ENCODE measurements around the gene ARID4B.
A peak's percentile ranks its signal among the peaks of the same experiment; 100 is the strongest.

The ARID4B gene, protein sequence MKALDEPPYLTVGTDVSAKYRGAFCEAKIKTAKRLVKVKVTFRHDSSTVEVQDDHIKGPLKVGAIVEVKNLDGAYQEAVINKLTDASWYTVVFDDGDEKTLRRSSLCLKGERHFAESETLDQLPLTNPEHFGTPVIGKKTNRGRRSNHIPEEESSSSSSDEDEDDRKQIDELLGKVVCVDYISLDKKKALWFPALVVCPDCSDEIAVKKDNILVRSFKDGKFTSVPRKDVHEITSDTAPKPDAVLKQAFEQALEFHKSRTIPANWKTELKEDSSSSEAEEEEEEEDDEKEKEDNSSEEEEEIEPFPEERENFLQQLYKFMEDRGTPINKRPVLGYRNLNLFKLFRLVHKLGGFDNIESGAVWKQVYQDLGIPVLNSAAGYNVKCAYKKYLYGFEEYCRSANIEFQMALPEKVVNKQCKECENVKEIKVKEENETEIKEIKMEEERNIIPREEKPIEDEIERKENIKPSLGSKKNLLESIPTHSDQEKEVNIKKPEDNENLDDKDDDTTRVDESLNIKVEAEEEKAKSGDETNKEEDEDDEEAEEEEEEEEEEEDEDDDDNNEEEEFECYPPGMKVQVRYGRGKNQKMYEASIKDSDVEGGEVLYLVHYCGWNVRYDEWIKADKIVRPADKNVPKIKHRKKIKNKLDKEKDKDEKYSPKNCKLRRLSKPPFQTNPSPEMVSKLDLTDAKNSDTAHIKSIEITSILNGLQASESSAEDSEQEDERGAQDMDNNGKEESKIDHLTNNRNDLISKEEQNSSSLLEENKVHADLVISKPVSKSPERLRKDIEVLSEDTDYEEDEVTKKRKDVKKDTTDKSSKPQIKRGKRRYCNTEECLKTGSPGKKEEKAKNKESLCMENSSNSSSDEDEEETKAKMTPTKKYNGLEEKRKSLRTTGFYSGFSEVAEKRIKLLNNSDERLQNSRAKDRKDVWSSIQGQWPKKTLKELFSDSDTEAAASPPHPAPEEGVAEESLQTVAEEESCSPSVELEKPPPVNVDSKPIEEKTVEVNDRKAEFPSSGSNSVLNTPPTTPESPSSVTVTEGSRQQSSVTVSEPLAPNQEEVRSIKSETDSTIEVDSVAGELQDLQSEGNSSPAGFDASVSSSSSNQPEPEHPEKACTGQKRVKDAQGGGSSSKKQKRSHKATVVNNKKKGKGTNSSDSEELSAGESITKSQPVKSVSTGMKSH (N-terminal part only)

DNA sequence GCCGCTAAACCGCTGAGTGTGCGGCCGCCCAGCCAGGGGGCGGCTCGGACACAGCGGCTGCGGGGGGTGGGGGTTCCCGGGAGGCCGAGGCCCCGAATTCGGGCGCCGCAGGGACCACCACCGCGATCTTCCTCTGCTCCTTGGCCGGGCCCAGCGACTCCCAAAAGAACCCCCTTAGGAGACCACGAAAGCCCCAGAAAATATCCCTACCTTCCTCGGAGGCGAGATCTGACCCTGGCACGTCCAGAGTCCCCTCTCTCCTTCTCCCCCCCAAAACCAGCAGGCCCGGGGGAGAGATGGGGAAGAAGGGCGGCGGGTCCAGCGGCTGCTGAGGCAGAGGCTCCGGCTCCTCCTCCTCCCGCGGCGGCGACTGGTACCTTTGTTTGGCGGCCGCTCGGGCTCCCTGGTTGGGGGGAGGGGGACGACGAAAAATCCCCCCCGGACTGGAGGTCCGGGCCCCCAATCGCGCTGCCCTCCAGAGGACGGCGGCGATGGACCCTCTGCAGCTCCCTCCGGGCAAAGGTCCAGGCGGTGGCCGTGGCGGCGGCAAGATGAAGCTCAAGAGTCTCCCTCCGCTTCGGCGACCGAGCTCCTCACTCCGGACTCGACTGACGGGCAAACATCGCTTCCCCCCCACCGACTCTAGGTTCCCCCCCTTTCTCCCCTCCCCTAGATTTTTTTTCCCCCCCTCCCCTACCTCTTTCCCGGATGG, at the start of gene ARID4B:
ARID4B (minus strand) TSS at position 621 of the 712 bp plus-strand sequence. CDS start 1,260 bp downstream, outside the sequence.
- TF ChIP-seq, protein P1, sequence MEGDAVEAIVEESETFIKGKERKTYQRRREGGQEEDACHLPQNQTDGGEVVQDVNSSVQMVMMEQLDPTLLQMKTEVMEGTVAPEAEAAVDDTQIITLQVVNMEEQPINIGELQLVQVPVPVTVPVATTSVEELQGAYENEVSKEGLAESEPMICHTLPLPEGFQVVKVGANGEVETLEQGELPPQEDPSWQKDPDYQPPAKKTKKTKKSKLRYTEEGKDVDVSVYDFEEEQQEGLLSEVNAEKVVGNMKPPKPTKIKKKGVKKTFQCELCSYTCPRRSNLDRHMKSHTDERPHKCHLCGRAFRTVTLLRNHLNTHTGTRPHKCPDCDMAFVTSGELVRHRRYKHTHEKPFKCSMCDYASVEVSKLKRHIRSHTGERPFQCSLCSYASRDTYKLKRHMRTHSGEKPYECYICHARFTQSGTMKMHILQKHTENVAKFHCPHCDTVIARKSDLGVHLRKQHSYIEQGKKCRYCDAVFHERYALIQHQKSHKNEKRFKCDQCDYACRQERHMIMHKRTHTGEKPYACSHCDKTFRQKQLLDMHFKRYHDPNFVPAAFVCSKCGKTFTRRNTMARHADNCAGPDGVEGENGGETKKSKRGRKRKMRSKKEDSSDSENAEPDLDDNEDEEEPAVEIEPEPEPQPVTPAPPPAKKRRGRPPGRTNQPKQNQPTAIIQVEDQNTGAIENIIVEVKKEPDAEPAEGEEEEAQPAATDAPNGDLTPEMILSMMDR (conservative IDR thresholded peaks at IDR 0.05; ENCODE audit: low read depth), result no peak
- CTCF ChIA-PET, result interaction anchor here (0.8 kb wide), 1 partner anchor 88 kb away, joined by 5 read pairs; no protein-coding TSS in a partner anchor
- peak within 1 kb of the TSS; percentile 95 for H3K27ac ChIP-seq
- DNase-seq (ENCODE audit: low spot score), result peak; percentile 98
- POLR2A ChIA-PET (ENCODE audit: low non-redundant PET), result interaction anchor here (0.6 to 1.2 kb wide), 2 partner anchors 14 to 20 kb away, joined by 3 to 13 read pairs; no protein-coding TSS in a partner anchor

DNA sequence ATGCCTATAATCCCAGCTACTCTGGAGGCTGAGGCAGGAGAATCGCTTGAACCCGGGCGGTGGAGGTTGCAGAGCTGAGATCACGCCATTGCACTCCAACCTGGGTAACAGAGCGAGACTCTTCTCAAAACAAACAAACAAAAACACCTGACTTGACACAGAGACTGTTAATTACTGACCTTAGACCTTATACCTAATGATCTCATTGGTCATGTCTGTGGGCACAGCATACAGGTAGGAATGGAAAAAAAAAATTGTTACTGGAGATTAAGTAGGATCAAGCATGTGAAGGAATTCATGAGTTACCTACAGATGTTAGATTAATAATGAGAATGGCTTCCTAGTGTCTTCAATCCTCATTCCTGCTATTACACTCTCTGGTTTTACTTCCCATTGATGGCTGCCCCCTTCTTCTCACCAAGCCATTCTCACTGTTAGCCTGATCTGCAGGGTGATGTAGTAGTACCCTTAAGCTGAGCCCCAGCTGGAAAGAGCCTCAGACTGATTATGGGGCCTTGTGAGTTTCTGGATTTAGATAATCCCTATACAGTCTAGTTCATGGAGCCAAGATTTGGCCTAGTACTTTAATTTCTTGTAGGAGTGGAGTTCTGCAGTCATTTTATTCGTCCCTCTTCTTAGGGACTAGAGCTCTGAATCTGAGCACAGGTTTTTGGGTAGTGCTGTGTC, 48.1 kb upstream of the ARID4B start:
- CTCF ChIA-PET, result no interaction called here
- H3K27ac ChIP-seq, result no peak overlapping the region
- no peak for DNase-seq (ENCODE audit: low spot score)
- TF ChIP-seq, protein P1 (conservative IDR thresholded peaks at IDR 0.05; ENCODE audit: low read depth), result no peak
- POLR2A ChIA-PET (ENCODE audit: low non-redundant PET), result no interaction called here

DNA sequence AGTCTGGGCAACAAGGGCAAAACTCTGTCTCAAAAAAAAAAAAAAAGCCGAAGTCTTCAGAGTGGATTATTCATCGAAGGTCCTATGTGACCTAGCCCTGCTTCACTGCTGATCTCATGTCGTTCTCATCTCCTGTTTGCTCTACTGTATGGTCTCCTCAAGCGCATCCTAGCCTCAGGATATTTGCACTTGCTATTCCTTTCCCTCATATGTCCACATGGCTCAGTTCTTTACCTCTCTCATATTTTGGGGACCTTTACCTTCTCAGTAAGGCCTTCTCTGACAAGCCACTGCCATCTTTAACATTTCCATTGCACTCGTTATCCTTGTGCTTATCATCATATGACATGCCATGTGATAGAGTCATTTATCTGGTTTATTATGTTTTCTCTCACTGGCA, 41.8 kb upstream of the ARID4B start:
- H3K27ac ChIP-seq, result 0 out of 2 replicates have a peak overlapping the region, but pooled peaks have one; percentile 24
- CTCF ChIA-PET, result no interaction called here
- no peak for DNase-seq (ENCODE audit: low spot score)
- POLR2A ChIA-PET (ENCODE audit: low non-redundant PET), result no interaction called here
- TF ChIP-seq, protein P1 (conservative IDR thresholded peaks at IDR 0.05; ENCODE audit: low read depth), result no peak

DNA sequence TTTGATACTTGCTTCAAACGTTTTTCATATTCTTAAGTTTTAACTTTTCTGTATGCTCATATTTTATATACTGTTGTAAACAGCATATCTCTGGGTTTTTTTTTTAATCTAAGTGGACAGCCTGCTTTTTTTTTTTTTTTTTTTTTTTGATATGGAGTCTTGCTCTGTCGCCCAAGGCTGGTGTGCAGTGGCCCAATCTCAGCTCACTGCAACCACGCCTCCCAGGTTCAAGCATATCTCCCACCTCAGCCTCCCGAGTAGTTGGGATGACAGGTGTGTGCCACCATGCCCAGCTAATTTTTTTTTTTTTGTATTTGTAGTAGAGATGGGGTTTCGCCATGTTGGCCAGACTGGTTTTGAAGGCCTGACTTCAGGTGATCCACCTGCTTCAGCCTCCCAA, 40.4 kb upstream of the ARID4B start:
- TF ChIP-seq, protein P1 (conservative IDR thresholded peaks at IDR 0.05; ENCODE audit: low read depth), result no peak
- ChIA-PET POLR2A (ENCODE audit: low non-redundant PET) (no interaction called here), CTCF (no interaction called here)
- DNase-seq (ENCODE audit: low spot score), result no peak
- peak overlapping the region; percentile 92 for H3K27ac ChIP-seq

DNA sequence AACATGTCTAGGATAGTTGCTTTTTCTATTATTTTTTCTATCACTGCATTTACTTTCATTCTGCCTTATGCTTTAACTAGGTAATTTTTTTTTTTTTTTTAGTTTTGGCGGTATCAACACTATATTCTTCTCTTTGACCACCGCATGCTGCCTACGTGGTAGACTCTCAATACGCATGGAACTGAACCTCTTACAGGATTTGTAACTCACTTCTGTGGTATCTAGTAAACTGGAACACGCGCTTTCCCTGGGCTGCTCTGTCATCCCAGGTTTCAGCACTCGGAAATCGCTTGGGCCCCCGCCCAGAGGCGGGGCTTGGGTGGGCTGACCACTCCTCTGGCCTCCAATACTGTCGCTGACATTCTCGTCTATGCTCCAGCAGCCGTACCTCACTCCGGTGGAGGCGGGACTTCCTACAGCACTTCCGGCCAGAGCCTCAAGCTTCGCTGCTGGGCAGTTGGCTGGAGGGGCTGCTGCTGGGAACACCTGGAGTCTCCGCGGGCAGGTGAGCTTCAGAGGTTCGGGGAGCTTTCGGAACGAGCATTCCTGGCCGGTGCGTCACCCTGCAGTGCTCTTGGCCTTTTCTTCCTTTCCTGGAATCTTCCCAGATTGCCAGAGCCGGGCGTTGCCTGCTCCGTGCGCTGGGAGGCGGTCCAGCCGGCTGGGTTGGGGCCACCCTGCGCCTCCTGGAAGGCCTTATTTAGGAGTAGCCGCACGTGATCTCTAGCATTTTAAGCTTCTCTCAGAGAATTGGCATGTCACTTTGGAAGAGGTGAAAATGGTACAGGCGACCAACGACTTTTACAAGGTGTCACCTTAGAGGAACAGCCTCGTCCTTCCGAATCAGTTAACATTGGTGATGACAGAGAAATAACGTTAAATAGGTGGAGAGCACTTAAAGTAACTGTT, 39.3 kb upstream of the ARID4B start, which contains the start of gene TBCE:
TBCE (plus strand) TSS at position 428 of the 909 bp plus-strand sequence. CDS start 12,623 bp downstream, outside the sequence.
- TF ChIP-seq, protein P1 (conservative IDR thresholded peaks at IDR 0.05; ENCODE audit: low read depth), result no peak; the same call in 1 of the 2 replicates
- peak; percentile 95 for DNase-seq (ENCODE audit: low spot score)
- ChIA-PET CTCF (interaction anchor here (0.5 to 1.0 kb wide), 4 partner anchors 30 to 604 kb away, joined by 3 to 4 read pairs (median 4); no protein-coding TSS in a partner anchor), POLR2A (ENCODE audit: low non-redundant PET) (interaction anchor here (0.6 to 0.9 kb wide), 3 partner anchors 24 to 48 kb away, joined by 3 to 5 read pairs (median 3); no protein-coding TSS in a partner anchor)
- H3K27ac ChIP-seq, result peak within 1 kb of the TSS; percentile 92

Measured in RWPE1 (cell line).